Femur (tissue), 1 donor: ENCODE data around the gene LRRC31.

Experiments used
- DNase-seq: peaks from one replicate; pipeline ENCODE4 v3.0.0-alpha.2; 2017

Gene LRRC31

GRCh38 chr3:169812332-169813235, 57.2 kb downstream of the LRRC31 start, which contains the start of the genes LRRC34 and LRRIQ4:
Gene LRRC34 (minus strand): TSS chr3:169812904. CDS start chr3:169812548, 356 bp downstream.
Gene LRRIQ4 (plus strand): TSS chr3:169812870. CDS start chr3:169821922, 9,052 bp downstream.
- DNase-seq = peak; percentile 83

- DNase-seq = peak; percentile 55
Observed at GRCh38 chr3:169811631-169812331, 58.0 kb downstream of the LRRC31 start.

DNA sequence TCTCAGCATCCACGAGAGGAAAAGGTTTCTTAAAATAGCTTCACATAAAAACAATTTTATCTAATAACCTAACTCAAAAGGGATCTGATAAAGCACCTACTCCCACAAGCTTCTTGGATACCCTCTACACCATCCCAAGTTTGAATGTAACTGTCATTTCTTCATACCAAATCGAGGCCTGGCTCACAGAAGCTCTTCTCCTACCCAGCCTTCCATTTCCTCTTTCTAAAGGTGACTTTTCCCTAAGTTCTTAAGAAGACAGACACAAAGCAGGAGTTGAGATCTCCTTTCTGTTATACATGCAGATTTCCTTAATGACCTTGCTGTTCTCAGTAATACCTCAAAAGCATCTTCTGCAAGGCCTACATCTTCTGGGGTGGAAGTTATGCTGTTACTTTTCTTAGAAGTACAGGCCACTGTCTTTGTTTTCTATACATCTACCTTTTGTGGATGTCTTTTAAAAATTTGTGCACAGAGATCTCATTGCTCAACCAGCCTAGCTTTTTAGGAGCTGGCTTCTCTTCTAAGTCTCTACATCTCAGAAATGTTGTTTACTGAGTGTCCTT, 60.4 kb downstream of the LRRC31 start:
- no peak for DNase-seq

DNA sequence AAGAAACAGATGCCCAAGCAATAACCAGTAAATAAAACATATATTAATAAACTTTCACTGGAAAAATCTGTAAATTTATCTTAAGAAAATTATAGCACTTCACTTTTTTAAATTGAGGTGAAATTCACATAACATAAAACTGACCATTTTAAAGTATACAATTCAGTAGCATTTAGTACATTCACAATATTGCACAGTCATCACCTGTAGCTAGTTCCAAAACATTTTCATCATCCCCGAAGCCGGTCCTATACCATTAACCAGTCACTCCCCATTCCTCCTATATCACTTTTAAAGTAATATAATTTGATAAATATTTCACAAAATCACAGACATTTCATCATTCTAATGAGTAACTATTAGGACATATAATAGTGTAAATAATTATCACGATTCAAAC, 65.1 kb downstream of the LRRC31 start:
- DNase-seq = no peak

DNA sequence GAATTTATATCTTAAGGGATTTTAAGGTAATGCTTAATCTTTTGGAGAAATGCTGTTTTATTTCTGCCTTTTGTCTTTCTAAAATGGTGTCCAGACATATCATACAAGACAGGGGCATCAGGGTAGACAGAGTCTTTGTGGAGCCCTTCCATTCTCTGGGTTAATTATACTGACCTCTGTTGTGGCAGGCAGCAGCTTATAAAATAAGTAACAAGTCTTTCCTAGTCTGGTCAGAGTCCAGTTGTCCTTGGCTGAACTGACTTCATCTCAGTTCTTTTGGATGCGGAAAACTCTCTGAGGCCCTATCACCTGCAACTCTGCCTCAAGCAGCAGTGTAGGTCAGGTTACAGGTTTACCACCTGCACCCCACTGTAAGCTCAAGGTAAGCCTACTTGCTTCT, 77.4 kb downstream of the LRRC31 start:
- no peak for DNase-seq

DNA sequence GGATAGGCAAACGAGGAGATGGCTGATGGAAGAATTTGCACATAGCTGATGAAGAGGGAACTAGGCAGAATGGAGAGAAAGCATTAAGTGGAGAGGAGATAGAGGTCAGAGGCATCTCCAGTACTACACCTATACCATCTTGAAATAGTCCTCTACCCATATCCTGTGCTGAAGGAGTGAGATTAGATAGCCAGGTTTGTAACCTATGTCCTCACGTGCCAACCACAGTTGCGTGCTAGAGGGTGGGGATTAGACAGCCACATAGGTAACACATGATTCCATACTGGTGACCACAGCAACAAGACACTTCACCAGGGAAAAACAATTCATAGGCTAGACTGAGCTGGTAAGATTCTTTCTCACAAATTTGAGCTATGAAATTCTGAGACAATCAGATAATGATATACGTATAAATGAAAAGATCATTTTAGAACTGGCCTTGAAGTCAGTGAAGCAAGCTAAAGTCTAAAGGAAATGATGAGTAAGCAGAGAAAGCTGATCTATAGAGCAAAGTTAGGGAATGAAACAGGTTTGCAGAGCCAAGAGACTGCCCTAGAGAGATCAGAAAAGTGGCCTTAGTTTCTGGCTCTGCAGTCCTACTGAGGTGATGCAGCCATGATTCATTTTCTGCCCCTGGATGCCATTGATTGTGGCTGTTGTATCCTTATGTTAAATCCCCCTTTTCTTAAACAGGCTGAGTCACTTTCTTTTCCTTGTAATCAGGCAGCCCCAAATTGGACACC, 78.9 kb downstream of the LRRC31 start:
- DNase-seq = no peak

DNA sequence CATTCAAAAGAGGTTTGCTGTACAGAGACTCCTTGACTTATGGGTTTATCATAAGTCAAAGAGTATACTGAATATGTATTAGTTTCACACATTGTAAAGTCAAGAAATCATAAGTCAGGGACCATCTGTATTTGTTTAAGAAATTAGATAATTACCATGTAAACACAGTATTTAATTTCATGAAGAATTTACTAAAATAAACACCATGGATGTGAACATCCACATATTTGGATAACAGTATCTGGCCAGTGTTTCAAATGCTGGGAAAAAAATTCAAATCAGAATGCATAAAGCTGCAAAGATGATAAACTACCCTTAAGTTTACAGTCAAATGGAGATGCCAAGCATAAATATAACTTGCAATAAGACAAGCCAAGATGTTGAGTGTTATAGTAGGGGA, 79.5 kb downstream of the LRRC31 start:
- DNase-seq = no peak
